ENCODE results near the gene CFAP53.

Gene CFAP53

GRCh38 chr18:50192995-50193795 is 73.1 kb downstream of the CFAP53 start:
- no peak for TF ChIP-seq JUND (IDR thresholded peaks at IDR 0.05; ENCODE audit: low read depth)
- in situ Hi-C loops (cut with HindIII; ENCODE audit: low pct_unique_long_range_greater_than_20kb, low sequenced_read_pairs) = no loop called here
- DNase-seq (ENCODE audit: low read depth in 1 of 2, low spot score in 1 of 2) = peak; percentile 31 to 38

- no peak for DNase-seq (ENCODE audit: low read depth in 1 of 2, low spot score in 1 of 2)
- in situ Hi-C loops (cut with HindIII; ENCODE audit: low pct_unique_long_range_greater_than_20kb, low sequenced_read_pairs) = no loop called here
- no peak for TF ChIP-seq JUND (IDR thresholded peaks at IDR 0.05; ENCODE audit: low read depth)
Measured at GRCh38 chr18:50190926-50191325, 75.4 kb downstream of the CFAP53 start.

GRCh38 chr18:50190236-50190635 is 76.1 kb downstream of the CFAP53 start:
- no peak for DNase-seq (ENCODE audit: low read depth in 1 of 2, low spot score in 1 of 2)
- in situ Hi-C loops (cut with HindIII; ENCODE audit: low pct_unique_long_range_greater_than_20kb, low sequenced_read_pairs) = no loop called here
- no peak for TF ChIP-seq JUND (IDR thresholded peaks at IDR 0.05; ENCODE audit: low read depth)

GRCh38 chr18:50189160-50189559 is 77.1 kb downstream of the CFAP53 start:
- TF ChIP-seq JUND (IDR thresholded peaks at IDR 0.05; ENCODE audit: low read depth) = no peak
- DNase-seq (ENCODE audit: low read depth in 1 of 2, low spot score in 1 of 2) = no peak
- in situ Hi-C loops (cut with HindIII; ENCODE audit: low pct_unique_long_range_greater_than_20kb, low sequenced_read_pairs) = no loop called here

GRCh38 chr18:50188652-50189051 is 77.6 kb downstream of the CFAP53 start:
- in situ Hi-C loops (cut with HindIII; ENCODE audit: low pct_unique_long_range_greater_than_20kb, low sequenced_read_pairs) = no loop called here
- TF ChIP-seq JUND (IDR thresholded peaks at IDR 0.05; ENCODE audit: low read depth) = no peak
- DNase-seq (ENCODE audit: low read depth in 1 of 2, low spot score in 1 of 2) = no peak

- in situ Hi-C loops (cut with HindIII; ENCODE audit: low pct_unique_long_range_greater_than_20kb, low sequenced_read_pairs) = no loop called here
- DNase-seq (ENCODE audit: low read depth in 1 of 2, low spot score in 1 of 2) = no peak
- TF ChIP-seq JUND (IDR thresholded peaks at IDR 0.05; ENCODE audit: low read depth) = no peak
Measured at GRCh38 chr18:50187659-50188058, 78.6 kb downstream of the CFAP53 start.

GRCh38 chr18:50186385-50186784 is 79.9 kb downstream of the CFAP53 start:
- DNase-seq (ENCODE audit: low read depth in 1 of 2, low spot score in 1 of 2) = no peak
- no peak for TF ChIP-seq JUND (IDR thresholded peaks at IDR 0.05; ENCODE audit: low read depth)
- in situ Hi-C loops (cut with HindIII; ENCODE audit: low pct_unique_long_range_greater_than_20kb, low sequenced_read_pairs) = no loop called here

GRCh38 chr18:50183556-50183955 is 82.7 kb downstream of the CFAP53 start:
- in situ Hi-C loops (cut with HindIII; ENCODE audit: low pct_unique_long_range_greater_than_20kb, low sequenced_read_pairs) = no loop called here
- no peak for TF ChIP-seq JUND (IDR thresholded peaks at IDR 0.05; ENCODE audit: low read depth)
- DNase-seq (ENCODE audit: low read depth in 1 of 2, low spot score in 1 of 2) = peak in 1 of 2 experiments; percentile 91

- DNase-seq (ENCODE audit: low read depth in 1 of 2, low spot score in 1 of 2) = no peak
- in situ Hi-C loops (cut with HindIII; ENCODE audit: low pct_unique_long_range_greater_than_20kb, low sequenced_read_pairs) = no loop called here
- no peak for TF ChIP-seq JUND (IDR thresholded peaks at IDR 0.05; ENCODE audit: low read depth)
Measured at GRCh38 chr18:50182511-50182910, 83.8 kb downstream of the CFAP53 start.

GRCh38 chr18:50181590-50181989 is 84.7 kb downstream of the CFAP53 start:
- in situ Hi-C loops (cut with HindIII; ENCODE audit: low pct_unique_long_range_greater_than_20kb, low sequenced_read_pairs) = no loop called here
- TF ChIP-seq JUND (IDR thresholded peaks at IDR 0.05; ENCODE audit: low read depth) = no peak
- DNase-seq (ENCODE audit: low read depth in 1 of 2, low spot score in 1 of 2) = no peak

- DNase-seq (ENCODE audit: low read depth in 1 of 2, low spot score in 1 of 2) = no peak
- TF ChIP-seq JUND (IDR thresholded peaks at IDR 0.05; ENCODE audit: low read depth) = no peak
- in situ Hi-C loops (cut with HindIII; ENCODE audit: low pct_unique_long_range_greater_than_20kb, low sequenced_read_pairs) = no loop called here
Measured at GRCh38 chr18:50179465-50179864, 86.8 kb downstream of the CFAP53 start.

- in situ Hi-C loops (cut with HindIII; ENCODE audit: low pct_unique_long_range_greater_than_20kb, low sequenced_read_pairs) = no loop called here
- no peak for DNase-seq (ENCODE audit: low read depth in 1 of 2, low spot score in 1 of 2)
- no peak for TF ChIP-seq JUND (IDR thresholded peaks at IDR 0.05; ENCODE audit: low read depth)
Measured at GRCh38 chr18:50177294-50177992, 88.9 kb downstream of the CFAP53 start.

Measured in T47D (cell line).